HFF-Myc (cell line): ENCODE results near the gene NPAT.

Experiments
- DNase-seq: peaks from one replicate; pipeline ENCODE4 v3.0.0-alpha.2; 2011; ENCODE audit warnings: low read depth; ENCODE audit errors: extremely low read depth
- H3K4me3 ChIP-seq: replicated peaks from 2 replicates; pipeline ENCODE4 v1.5.1; 2011; ENCODE audit warnings: low read depth, mild to moderate bottlenecking, control low read depth, low read length
- CTCF ChIP-seq: IDR thresholded peaks from 2 replicates; pipeline ENCODE4 v1.5.1; 2012; ENCODE audit warnings: mild to moderate bottlenecking, low read depth, low read length, control low read depth; ENCODE audit errors: missing control alignments

Gene NPAT

GRCh38 chr11:108203075-108203474 is 19.4 kb downstream of the NPAT start:
- DNase-seq = no peak
- no peak for TF ChIP-seq CTCF

GRCh38 chr11:108199446-108200321 is 22.8 kb downstream of the NPAT start:
- no peak for DNase-seq
- no peak overlapping the region for H3K4me3 ChIP-seq
- TF ChIP-seq CTCF = no peak

More at GRCh38 chr11:108203075-108203474, 19.4 kb downstream of the NPAT start:
- no peak overlapping the region for H3K4me3 ChIP-seq

- no peak for TF ChIP-seq CTCF
- DNase-seq = no peak
- H3K4me3 ChIP-seq = no peak overlapping the region
Measured at GRCh38 chr11:108198833-108199232, 23.6 kb downstream of the NPAT start.

- H3K4me3 ChIP-seq = no peak overlapping the region
- DNase-seq = no peak
- TF ChIP-seq CTCF = no peak
Measured at GRCh38 chr11:108197351-108197750, 25.1 kb downstream of the NPAT start.

GRCh38 chr11:108196901-108197300 is 25.5 kb downstream of the NPAT start:
- no peak for TF ChIP-seq CTCF
- DNase-seq = no peak
- no peak overlapping the region for H3K4me3 ChIP-seq

- no peak for TF ChIP-seq CTCF
- no peak for DNase-seq
- H3K4me3 ChIP-seq = no peak overlapping the region
Measured at GRCh38 chr11:108193725-108194124, 28.7 kb downstream of the NPAT start.

GRCh38 chr11:108177570-108177969 is 44.9 kb downstream of the NPAT start:
- no peak overlapping the region for H3K4me3 ChIP-seq
- no peak for TF ChIP-seq CTCF

More at GRCh38 chr11:108177570-108177969, 44.9 kb downstream of the NPAT start:
- no peak for DNase-seq
